HL-60/S4 treated with retinoic acid at 250 ng/mL for 4 days and 3 days (cell line): ENCODE measurements around the gene KCTD3.

Experiments used
- in situ Hi-C: fragments of 300-500 bp; cut with MboI; formaldehyde crosslinking; loops from 2 replicates; pipeline ENCODE4 v1.7.0; 2022; ENCODE audit warnings: low sequenced_read_pairs

KCTD3 gene

GRCh38 chr1:215555531-215555930 lies 11.6 kb upstream of the KCTD3 start:
- in situ Hi-C loops = no loop called here

- in situ Hi-C loops = no loop called here
These were observed 10.1 kb upstream of the KCTD3 start for GRCh38 chr1:215556996-215557395.

- in situ Hi-C loops = no loop called here
These were observed 9.6 kb upstream of the KCTD3 start for GRCh38 chr1:215557504-215557903.

GRCh38 chr1:215557992-215558626 lies 9.0 kb upstream of the KCTD3 start:
- in situ Hi-C loops = no loop called here

- in situ Hi-C loops = no loop called here
These were observed 591 bp downstream of the KCTD3 start for GRCh38 chr1:215567491-215568298.

GRCh38 chr1:215568299-215568692 lies 1.2 kb downstream of the KCTD3 start:
- in situ Hi-C loops = no loop called here

- in situ Hi-C loops = no loop called here
These were observed 3.1 kb downstream of the KCTD3 start for GRCh38 chr1:215569986-215570824.

GRCh38 chr1:215581896-215582295 lies 14.8 kb downstream of the KCTD3 start:
- in situ Hi-C loops = no loop called here

GRCh38 chr1:215583185-215583749 lies 16.2 kb downstream of the KCTD3 start:
- in situ Hi-C loops = no loop called here

- in situ Hi-C loops = no loop called here
These were observed 17.3 kb downstream of the KCTD3 start for GRCh38 chr1:215584389-215584788.

- in situ Hi-C loops = no loop called here
These were observed 22.7 kb downstream of the KCTD3 start for GRCh38 chr1:215589650-215590435.

- in situ Hi-C loops = no loop called here
These were observed 23.8 kb downstream of the KCTD3 start for GRCh38 chr1:215590779-215591491.

- in situ Hi-C loops = no loop called here
These were observed 27.5 kb downstream of the KCTD3 start for GRCh38 chr1:215594640-215595039.

- in situ Hi-C loops = no loop called here
These were observed 28.1 kb downstream of the KCTD3 start for GRCh38 chr1:215595231-215595630.

GRCh38 chr1:215597961-215598360 lies 30.9 kb downstream of the KCTD3 start:
- in situ Hi-C loops = no loop called here

- in situ Hi-C loops = no loop called here
These were observed 32.4 kb downstream of the KCTD3 start for GRCh38 chr1:215599418-215600074.

- in situ Hi-C loops = no loop called here
These were observed 33.2 kb downstream of the KCTD3 start for GRCh38 chr1:215600258-215600792.

GRCh38 chr1:215600867-215601266 lies 33.8 kb downstream of the KCTD3 start:
- in situ Hi-C loops = no loop called here

GRCh38 chr1:215601276-215601675 lies 34.2 kb downstream of the KCTD3 start:
- in situ Hi-C loops = no loop called here
